SKM-1 (cell line): Measurements from ENCODE around the gene OSBPL10.
"Not testable (repeated sequence)": the region's sequence is repeated elsewhere in the genome, so short reads cannot be mapped to it uniquely, and the experiment has no call there.

Experiments used
- DNase-seq: peaks from one replicate; lab custom pipeline; 2025; ENCODE audit not compliant: unreplicated experiment; lab: John Stamatoyannopoulos, UW

The OSBPL10 gene

GRCh38 chr3:31891876-31892455, 89.1 kb downstream of the OSBPL10 start:
- DNase-seq: no peak

GRCh38 chr3:31890742-31891469, 90.2 kb downstream of the OSBPL10 start:
- DNase-seq: no peak

DNA sequence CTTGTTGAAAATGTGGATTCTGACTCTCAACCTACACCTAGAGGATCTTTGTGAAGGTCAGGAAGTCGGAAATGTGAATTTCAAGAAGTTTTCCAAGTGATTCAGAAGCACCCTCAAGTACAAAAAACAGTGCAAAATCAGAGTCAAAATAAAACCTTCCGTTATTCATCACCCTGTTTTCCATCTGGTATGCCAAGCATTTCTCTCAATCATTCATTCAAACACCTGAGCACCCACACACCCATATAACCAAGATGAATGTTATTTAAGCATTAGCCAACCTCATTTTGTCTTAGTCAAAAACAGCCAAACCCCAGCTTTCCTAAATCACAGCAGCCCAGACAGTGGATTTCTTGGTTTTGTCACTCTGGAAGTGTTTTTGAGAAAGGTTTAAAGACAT, 91.1 kb downstream of the OSBPL10 start:
- no peak for DNase-seq

- DNase-seq: no peak
Observed at GRCh38 chr3:31885235-31885634, 95.8 kb downstream of the OSBPL10 start.

DNA sequence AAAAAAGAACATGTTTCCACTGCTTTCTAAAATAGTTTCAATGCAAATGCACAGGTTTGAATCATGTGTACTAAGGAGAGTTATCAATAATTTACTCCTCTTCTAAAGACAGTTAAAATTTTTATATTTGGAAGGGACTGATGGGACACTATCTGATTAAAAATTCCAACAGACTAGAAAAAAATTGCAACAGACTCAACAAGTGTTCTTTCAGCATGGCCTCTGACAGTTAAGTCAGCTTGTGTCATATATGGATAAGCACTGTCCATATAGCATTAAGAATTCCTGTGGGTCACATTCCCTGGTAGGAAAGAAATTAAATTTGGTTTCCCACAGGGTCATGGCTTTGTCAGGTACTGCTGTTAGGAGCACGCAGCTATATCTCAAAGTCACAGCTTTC, 96.8 kb downstream of the OSBPL10 start:
- no peak for DNase-seq

GRCh38 chr3:31882895-31883294, 98.2 kb downstream of the OSBPL10 start:
- no peak for DNase-seq

- DNase-seq: no peak
Observed at GRCh38 chr3:31882431-31882830, 98.6 kb downstream of the OSBPL10 start.

DNA sequence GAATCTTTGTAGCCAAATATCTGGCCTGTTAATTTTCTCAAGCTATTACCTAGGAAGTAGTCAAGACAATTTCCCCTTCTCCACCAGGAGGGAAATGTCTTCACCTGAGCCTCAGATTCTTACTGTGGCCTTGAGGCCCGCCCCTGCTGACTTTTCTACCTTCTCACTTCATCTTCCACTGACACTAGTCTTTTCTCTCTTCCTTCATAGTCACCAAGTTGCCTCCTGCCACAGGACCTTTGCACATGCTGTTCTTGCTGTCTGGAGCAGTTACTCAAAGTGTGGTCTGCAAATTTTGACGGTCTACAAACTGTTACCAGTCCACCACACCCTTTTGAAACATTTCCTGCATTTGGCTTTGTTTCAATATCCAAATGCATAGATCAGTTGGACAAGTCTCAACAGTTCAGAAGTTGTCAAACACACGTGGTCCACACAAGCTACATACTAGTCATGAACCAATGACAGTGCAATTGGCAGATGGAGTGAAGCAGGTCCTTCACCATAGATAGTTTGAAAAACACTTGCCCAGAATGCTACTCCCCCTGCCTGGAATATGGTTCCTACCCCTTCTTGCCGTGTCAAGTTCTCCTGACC, 100.5 kb downstream of the OSBPL10 start:
- DNase-seq: no peak

DNA sequence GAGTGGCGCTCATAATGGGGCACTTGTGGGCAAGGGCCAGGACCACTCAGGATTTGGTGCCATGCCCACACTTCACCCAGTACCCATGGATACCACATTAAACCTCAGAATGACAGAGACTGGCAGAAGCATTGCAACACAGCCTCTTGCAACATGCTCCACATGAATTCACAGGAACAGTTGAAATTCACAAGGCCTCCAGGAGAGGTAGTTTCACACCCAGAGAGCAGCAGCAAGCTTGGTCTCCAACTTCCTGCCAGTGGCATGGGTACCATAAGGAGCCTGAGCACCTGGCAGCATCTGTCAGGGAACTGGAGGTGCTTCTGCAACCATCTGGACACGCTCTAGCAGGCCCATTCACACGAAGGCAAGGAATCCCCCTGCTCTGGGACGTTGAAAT, 101.0 kb downstream of the OSBPL10 start:
- DNase-seq: peak; percentile 15

GRCh38 chr3:31879365-31879764, 101.7 kb downstream of the OSBPL10 start:
- no peak for DNase-seq

- no peak for DNase-seq
Observed at GRCh38 chr3:31878231-31878838, 102.7 kb downstream of the OSBPL10 start.

DNA sequence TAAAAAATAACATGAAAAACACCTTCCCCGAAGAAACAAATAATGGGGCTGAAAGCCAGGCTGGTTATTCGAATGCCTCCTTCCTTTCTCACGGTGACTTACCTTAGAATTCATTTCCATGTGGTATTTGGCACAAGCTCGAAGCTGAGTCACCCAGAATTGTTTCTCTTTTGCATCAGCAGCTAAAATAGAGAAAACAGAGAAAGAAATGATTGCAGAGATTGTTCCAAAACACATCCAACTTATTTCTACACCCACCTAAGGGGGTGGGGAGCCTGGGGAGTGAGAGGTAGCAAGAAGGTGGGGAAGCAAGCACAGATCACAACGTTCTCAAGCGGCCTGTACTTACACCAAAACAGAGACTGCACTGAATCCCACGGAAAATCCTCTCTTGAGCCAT, 104.7 kb downstream of the OSBPL10 start:
- DNase-seq: no peak

DNA sequence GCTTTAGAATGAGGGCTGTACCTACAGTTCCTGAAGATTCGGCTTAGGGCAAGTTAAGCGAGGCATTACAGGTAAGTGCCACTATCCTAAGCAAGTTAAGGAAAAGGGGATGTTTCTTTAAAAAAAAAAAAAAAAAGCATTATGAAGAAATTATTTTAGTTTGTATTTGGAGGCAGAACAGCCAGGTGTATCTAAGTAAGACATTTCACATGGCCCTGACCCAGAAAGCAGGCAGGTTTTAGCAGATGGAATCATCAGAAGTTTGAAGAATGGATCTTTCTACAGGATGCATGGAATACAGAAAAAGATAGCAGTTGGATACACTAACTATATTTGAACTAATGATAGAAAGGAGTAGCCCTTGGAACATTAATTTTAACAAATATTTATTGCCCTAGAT, 105.6 kb downstream of the OSBPL10 start:
- no peak for DNase-seq

GRCh38 chr3:31873254-31873820, 107.7 kb downstream of the OSBPL10 start:
- DNase-seq: no peak

DNA sequence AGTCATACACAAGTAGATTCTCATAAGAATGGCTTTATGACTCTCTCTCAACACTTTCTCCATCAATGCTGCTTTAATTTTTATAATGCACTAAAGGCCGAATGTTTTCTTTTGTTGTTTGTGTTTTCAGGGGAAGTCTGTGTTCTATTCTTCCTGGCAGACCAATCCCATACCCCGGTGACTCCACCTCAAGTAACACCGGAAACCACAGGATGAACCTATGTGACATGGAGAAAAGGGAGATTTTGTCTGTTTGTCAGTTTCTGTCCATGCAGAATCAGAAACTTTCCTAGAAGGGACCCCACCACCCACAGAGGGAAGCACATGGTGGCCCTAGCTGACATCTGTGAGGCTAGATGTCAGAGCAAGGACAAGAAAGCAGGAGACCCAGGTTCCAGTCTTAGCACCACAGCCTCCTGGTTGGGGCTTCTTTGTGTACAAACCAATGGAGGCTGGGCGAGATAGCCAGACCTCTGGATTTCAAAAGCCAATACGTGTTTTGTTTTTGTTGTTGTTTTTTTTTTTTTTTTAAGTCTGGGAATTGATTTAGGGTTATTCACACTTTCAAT, 109.0 kb downstream of the OSBPL10 start:
- DNase-seq: no peak

DNA sequence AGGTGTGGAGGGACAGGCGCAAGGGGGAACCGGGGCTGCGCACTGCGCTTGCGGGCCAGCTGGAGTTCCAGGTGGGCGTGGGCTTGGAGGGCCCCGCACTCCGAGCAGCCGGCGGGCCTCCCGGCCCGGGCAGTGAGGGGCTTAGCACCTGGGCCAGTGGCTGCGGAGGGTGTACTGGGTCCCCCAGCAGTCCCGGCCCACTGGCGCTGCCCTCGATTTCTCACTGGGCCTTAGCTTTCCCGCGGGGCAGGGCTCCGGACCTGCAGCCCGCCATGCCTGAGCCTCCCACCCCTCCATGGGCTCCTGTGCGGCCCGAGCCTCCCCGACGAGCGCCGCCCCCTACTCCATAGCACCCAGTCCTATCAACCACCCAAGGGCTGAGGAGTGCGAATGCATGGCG, 111.0 kb downstream of the OSBPL10 start:
- not testable (repeated sequence) for DNase-seq

DNA sequence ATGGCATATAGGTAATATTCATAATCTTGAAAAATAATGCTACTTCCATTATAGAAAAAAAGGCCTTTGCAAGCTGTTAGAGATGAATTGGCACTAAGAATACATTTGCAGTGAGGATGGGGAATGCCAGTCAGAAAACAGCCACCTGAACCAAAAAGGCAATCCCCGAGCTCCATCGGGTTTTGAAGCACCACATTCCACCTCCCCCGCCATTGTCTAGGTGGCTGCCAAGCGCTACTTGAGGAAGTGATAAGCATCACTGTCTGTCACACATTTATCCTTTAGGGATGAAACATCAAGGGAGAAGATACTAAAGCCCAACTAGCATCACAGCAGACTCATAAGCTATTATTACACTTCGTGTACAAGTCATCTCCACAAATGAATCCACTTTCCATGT, 112.8 kb downstream of the OSBPL10 start:
- no peak for DNase-seq

- no peak for DNase-seq
Observed at GRCh38 chr3:31862666-31863279, 118.3 kb downstream of the OSBPL10 start.

DNA sequence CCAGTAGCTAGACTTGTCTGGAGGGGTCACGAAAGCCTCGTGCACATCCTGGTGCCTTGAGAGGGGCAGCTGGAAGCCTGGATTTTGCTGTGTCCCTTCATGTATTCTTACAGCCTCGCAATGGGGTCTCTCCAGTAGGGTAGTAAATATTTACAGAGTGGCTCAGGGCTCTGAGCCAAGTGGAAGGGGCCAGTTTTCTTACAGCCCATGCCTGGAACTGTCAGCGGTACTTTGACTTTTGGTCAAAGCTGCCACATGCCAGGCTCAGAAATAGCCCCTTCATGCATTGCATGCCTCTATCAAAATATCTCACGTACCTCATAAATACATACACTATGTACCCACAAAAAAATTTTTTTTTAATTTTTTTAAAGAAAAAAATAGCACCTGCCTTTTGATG, 119.2 kb downstream of the OSBPL10 start:
- DNase-seq: no peak

GRCh38 chr3:31860642-31861041, 120.4 kb downstream of the OSBPL10 start:
- DNase-seq: not testable (repeated sequence)

DNA sequence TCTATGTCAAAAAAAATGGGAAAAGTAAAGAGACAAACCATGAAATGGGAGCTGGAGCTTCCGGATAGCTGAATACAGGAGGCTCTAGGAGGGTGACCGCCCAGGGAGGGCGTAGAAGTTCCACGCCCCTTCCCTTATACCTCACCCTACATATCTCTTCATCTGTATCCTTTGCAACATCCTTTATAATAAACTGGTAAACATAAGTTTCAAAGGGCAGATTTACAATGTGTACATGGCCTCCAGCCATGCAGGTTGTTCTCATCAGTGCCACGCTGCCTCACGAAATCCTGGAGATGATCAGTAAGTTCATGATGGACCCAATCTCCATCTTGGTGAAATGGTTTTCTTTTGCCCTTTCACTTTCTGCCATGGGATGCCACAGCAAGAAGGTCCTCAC, 121.8 kb downstream of the OSBPL10 start:
- DNase-seq: no peak
